ENCODE measurements around the gene JARID2. TPM values are rescaled to one million over a fixed set of nuclear protein-coding genes. Genes with fewer than 3 reads are reported as not detected.

The JARID2 gene
- total and polyA plus RNA-seq, 2 of the 13 experiments (the other 11 are each of a cell fraction or from before 2014, with no cell fraction given), result 7.5 to 10.3 TPM

DNA sequence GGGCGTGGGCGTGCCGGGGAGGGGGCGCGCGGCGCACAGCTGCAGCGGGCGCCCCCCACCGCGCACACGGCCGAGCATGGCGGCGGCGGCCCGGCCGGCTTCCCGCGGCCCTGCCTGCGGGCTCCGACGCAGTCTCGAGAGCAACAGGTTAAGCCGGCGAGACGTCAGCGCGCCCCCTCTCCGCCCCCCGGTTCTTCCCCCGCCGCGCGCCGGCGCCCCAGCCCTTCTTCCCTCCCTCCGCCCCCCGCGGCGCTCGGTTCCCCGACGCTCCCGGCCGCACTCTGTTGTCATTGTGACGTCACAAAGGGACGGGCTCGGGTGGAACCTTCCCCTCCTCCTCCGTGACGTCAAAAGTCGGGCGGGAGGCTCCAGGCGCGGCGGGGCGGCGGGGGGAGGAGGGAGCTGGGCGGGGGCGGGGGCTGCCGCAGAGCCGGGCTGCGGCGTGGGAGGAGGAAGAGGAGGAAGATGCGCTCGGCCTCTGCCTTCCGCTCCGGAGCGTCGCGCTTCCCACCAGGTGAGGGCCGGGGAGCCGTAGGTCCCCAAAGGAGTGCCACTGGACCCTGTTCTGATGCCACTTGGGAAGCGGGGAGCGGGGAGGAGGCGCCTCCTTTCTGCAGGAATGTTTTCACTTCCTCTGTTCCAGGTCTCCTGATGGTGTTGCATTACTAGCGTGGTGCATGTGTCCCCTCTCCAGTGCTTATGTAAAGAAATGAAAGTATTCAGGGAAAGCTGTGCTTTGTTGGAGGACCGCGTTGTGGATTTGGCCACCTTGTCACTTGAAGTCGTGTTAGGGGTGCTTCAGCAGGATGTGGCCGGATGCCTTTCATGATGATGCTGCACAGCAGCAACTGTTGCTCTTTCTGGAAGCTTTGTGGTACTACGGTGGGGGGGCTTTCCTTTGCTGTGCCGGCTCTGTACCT, 2.8 kb downstream of the JARID2 start (continued):
- no peak for TF ChIP-seq HHEX (CRISPR knock-in tag; IDR thresholded peaks at IDR 0.05)
- TF ChIP-seq ZNF101 (CRISPR knock-in tag; IDR thresholded peaks at IDR 0.05; ENCODE audit: borderline replicate concordance, low read depth), result no peak

DNA sequence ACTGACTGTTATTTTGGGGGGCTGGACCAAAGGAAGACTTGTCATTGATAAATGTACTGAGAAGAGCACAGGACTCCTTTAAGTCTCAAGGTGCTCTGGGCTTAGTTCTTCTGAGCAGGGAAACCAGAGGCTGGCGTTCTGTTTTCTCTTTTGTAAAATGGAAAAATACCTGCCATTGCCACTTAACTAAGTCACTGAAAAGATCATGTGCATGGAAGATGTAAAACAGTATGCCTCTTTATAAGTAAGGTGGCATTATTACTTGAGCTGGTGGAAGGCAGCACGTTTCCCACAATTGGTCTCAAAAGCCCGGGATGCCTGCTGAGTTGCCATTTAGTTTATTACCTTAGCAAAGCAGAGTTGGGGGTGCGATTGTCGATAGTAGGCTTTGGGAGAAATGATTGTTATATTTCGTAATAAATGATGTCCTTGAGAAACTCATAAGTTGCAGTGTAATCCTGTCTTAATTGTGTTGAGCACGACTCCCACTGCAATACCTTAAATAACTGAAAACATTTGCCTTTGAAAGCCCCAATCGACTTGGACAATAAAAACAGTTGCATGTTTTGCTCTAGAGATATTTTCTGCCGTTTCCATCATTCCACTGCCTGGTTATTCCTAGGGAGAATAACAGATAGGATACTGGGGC, 3.6 kb downstream of the JARID2 start:
- no peak for DNase-seq (ENCODE audit: low spot score)
- no peak for TF ChIP-seq ZNF326 (CRISPR knock-in tag; IDR thresholded peaks at IDR 0.05; ENCODE audit: borderline replicate concordance)
- TF ChIP-seq ATF1 (CRISPR knock-in tag; IDR thresholded peaks at IDR 0.05), result peak; percentile 40
- no peak for TF ChIP-seq ETV5 (CRISPR knock-in tag; IDR thresholded peaks at IDR 0.05; ENCODE audit: borderline replicate concordance)
- TF ChIP-seq, protein P1, sequence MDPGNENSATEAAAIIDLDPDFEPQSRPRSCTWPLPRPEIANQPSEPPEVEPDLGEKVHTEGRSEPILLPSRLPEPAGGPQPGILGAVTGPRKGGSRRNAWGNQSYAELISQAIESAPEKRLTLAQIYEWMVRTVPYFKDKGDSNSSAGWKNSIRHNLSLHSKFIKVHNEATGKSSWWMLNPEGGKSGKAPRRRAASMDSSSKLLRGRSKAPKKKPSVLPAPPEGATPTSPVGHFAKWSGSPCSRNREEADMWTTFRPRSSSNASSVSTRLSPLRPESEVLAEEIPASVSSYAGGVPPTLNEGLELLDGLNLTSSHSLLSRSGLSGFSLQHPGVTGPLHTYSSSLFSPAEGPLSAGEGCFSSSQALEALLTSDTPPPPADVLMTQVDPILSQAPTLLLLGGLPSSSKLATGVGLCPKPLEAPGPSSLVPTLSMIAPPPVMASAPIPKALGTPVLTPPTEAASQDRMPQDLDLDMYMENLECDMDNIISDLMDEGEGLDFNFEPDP (CRISPR knock-in tag; conservative IDR thresholded peaks at IDR 0.05), result no peak
- no peak for TF ChIP-seq ZNF709 (CRISPR knock-in tag; IDR thresholded peaks at IDR 0.05)
- TF ChIP-seq ZNF501 (CRISPR knock-in tag; IDR thresholded peaks at IDR 0.05), result 0 out of 2 replicates have a peak, but pooled peaks have one; percentile 1
- TF ChIP-seq, protein P2, sequence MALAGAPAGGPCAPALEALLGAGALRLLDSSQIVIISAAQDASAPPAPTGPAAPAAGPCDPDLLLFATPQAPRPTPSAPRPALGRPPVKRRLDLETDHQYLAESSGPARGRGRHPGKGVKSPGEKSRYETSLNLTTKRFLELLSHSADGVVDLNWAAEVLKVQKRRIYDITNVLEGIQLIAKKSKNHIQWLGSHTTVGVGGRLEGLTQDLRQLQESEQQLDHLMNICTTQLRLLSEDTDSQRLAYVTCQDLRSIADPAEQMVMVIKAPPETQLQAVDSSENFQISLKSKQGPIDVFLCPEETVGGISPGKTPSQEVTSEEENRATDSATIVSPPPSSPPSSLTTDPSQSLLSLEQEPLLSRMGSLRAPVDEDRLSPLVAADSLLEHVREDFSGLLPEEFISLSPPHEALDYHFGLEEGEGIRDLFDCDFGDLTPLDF (CRISPR knock-in tag; IDR thresholded peaks at IDR 0.05), result no peak
- 0 out of 2 replicates have a peak, but pooled peaks have one; percentile 3 for TF ChIP-seq ZNF670 (CRISPR knock-in tag; IDR thresholded peaks at IDR 0.05; ENCODE audit: borderline replicate concordance)
- TF ChIP-seq ZFP90 (CRISPR knock-in tag; IDR thresholded peaks at IDR 0.05; ENCODE audit: borderline replicate concordance), result 0 out of 2 replicates have a peak, but pooled peaks have one; percentile 51
- TF ChIP-seq AHR (CRISPR knock-in tag; IDR thresholded peaks at IDR 0.05), result no peak
- TF ChIP-seq ZNF543 (CRISPR knock-in tag; IDR thresholded peaks at IDR 0.05), result no peak
- TF ChIP-seq HNF4G (IDR thresholded peaks at IDR 0.05; ENCODE audit: borderline replicate concordance, low read depth, low read length), result no peak
- TF ChIP-seq HNF4G (CRISPR knock-in tag; IDR thresholded peaks at IDR 0.05; ENCODE audit: borderline replicate concordance, low read depth), result no peak
- TF ChIP-seq, protein P3, sequence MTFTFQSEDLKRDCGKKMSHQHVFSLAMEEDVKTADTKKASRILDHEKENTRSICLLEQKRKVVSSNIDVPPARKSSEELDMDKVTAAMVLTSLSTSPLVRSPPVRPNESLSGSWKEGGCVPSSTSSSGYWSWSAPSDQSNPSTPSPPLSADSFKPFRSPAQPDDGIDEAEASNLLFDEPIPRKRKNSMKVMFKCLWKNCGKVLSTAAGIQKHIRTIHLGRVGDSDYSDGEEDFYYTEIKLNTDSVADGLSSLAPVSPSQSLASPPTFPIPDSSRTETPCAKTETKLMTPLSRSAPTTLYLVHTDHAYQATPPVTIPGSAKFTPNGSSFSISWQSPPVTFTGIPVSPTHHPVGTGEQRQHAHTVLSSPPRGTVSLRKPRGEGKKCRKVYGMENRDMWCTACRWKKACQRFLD (CRISPR knock-in tag; IDR thresholded peaks at IDR 0.05; ENCODE audit: borderline replicate concordance), result 0 out of 2 replicates have a peak, but pooled peaks have one; percentile 11

More for the DNA sequence above, 3.6 kb downstream of the JARID2 start:
- H4K20me1 ChIP-seq (ENCODE audit: insufficient read depth, low read length), result peaks cover 12% of the 10 kb centered on the region; the same call in 1 of the 2 replicates
- FAIRE-seq, result no peak
- H3K9me3 ChIP-seq (ENCODE audit: low read length), result no peaks in the 10 kb centered on the region
- CTCF ChIA-PET (ENCODE audit: low intra/inter-chr PET ratio, low total read pairs), result interaction anchor here (1.2 kb wide), 1 partner anchor 192 kb away, joined by 4 read pairs; no protein-coding TSS in a partner anchor
- peak overlapping the region; percentile 91 for H3K4me2 ChIP-seq (ENCODE audit: low read depth, low read length)
- no peaks in the 10 kb centered on the region for H3K36me3 ChIP-seq (replicated peaks in 1 of 2; ENCODE audit: control insufficient read depth in 1 of 2, insufficient read depth in 2 of 2, low read length in 2 of 2)
- no peak overlapping the region for H2AFZ ChIP-seq (ENCODE audit: low read length)
- in situ Hi-C loops (cut with HindIII; ENCODE audit: extremely low pct_ligation_motif_present, low pct_unique_long_range_greater_than_20kb) (loop anchor here (25.0 kb wide), 1 partner anchor 1037 kb away; no protein-coding TSS in a partner anchor), intact Hi-C loops (cut with micrococcal nuclease; ENCODE audit: unreplicated experiment) (loop anchor here (2.0 to 10.0 kb wide), 6 partner anchors 17 to 1035 kb away; no protein-coding TSS in a partner anchor)
- H3K27ac ChIP-seq (ENCODE audit: extremely low read length, insufficient read depth, low read length), result peak overlapping the region; percentile 73
- TSS peak; percentile 23 for BruUV-seq (replicated peaks)
- POLR2A ChIA-PET, result interaction anchor here (1.4 to 3.7 kb wide), 2 partner anchors 16 to 29 kb away, joined by 6 to 18 read pairs; no protein-coding TSS in a partner anchor
- no peak for ATAC-seq
- H3K27me3 ChIP-seq (ENCODE audit: control insufficient read depth in 1 of 2, insufficient read depth in 2 of 2, low read length in 2 of 2), result no peaks in the 10 kb centered on the region; a peak in 1 of 5 replicates
- peak overlapping the region; percentile 62 to 94 (median 77) for H3K4me3 ChIP-seq (replicated peaks in 1 of 3; ENCODE audit: insufficient read depth in 1 of 3, low read depth in 2 of 3, low read length in 3 of 3)
- peaks cover 43% of the 10 kb centered on the region for H3K4me1 ChIP-seq (ENCODE audit: insufficient read depth, low read length)
- 62% methylated on average over 9 of the region's 9 CpGs for WGBS (ENCODE audit: low lambda C conversion rate)
- H3K9ac ChIP-seq (ENCODE audit: insufficient read depth, low read depth, low read length), result peak overlapping the region; percentile 58
- peaks cover 75% of the 10 kb centered on the region for H3K79me2 ChIP-seq (ENCODE audit: insufficient read depth, low read length)

Measured in HepG2 (cell line).